Middle frontal gyrus (tissue), 1 donor: ENCODE data around the gene NCKAP5.
A peak's percentile ranks its signal among the peaks of the same experiment; 100 is the strongest.

Experiments used
- DNase-seq: peaks from one replicate; pipeline ENCODE4 v3.0.0-alpha.2; 2015; ENCODE audit warnings: low spot score; ENCODE audit errors: extremely low spot score

Gene NCKAP5

DNA sequence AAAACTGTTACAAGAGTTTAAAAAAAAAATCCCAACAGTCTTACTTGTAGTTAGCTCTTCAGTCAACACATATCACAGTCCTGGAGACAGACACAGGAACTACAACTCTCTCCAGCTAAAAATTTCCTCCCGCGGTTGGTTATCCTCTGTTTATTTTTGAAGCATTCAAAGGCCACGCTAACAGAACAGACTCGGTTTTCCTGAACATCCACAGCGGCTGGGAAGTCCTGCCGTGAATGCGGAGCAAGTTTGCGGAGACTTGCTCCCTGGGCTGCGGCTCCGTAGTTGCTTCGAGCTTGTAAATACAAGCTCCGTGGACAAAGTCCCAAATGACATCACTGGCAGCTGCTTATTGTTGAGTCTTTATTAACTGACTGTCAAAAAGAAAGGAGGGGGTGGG is at the start of gene NCKAP5:
Gene NCKAP5, minus strand, starts transcription at position 292 of the 400 bp plus-strand sequence. CDS start 50,937 bp downstream, outside the sequence.
- no peak for DNase-seq

DNA sequence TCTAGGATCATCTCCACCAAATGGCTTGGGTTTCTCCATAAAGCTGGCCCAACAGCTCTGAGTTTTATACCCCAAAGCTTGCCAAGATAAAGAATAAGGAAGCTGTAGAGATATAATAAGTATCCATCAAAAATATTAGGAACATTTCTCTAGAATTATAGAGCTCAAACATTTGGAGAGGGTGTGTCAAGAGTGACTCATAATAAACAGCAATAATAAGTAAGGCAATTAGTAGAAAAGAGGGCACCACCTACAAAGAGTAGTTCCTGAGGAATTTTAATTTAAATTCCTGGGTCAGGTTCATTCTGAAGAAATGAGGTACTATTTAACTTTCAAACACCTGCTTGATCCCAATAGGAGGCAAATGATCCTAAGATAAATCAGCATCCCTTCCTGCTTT is 41.4 kb upstream of the NCKAP5 start:
- no peak for DNase-seq

DNA sequence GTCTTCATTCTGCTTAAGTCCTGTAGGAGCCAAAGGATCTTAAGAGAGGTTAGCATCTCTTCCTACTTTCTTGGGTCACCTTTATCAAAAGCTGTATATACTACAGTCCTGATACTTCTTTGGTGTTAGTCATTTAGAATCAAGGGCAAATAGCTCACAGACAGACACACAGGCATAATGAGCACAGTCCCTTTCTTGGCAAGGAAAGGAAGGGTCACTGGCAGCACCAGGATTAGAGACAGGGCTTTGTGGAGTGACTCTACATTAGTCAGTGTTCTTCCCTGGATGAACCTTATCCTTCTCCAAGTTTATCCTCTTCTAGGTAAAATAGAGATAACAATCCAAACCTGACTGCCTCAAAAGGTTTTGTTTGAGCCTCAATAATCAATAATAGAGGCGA is 40.0 kb upstream of the NCKAP5 start:
- DNase-seq, result no peak

DNA sequence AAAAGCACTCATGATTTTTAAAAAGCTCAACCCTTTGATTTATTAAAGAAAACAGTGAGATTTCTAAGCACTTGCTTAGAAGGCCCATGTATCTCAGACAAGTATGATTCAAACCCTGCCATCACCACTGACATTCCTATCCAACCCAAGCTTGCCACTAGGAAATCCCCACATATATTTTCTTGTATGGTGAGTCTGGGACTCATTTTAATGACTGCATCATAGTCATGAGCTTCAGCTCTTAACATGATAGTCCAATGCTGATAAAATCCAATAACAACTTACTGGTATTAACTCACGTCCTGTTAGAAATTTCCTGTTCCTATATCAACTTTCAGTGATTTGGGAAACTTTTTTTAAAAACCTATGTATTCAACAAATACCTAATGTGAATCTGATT is 39.4 kb upstream of the NCKAP5 start:
- no peak for DNase-seq

DNA sequence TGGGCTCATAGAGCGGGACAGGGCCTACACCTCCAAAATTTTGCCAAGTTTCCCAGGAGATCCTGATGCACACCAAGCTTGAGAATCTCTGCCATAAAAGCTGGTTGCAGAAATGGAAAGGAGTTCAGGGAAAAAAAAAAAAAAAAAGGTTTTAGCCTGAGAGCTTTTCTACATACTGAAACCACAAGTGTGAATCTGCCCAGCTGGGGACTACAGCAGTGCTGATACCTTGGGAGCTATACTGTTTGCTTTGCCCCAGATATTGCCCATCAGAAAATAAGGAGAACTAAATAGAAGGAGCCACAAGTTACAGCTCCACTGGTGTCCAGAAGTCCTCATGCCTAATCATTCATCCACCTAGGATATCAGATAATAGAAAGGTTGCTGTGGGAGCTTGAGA is 38.4 kb upstream of the NCKAP5 start:
- no peak for DNase-seq

DNA sequence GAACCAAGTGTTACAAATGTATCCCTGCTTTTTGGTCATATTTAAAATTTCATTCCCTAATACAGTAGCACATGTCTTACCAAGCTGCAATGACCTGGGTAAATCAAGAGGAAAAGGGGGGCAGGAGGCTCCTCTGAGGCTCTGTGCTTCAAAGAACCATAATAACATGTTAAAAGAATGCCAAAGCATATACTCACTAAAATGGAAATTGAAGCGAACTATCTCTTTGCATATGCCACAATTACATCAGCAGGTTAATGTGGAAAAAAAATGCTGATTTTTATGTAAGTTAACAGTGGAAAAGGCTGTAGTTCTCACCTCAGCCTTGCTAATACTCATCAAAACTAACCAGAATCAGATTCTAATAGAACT is 37.5 kb upstream of the NCKAP5 start:
- no peak for DNase-seq

DNA sequence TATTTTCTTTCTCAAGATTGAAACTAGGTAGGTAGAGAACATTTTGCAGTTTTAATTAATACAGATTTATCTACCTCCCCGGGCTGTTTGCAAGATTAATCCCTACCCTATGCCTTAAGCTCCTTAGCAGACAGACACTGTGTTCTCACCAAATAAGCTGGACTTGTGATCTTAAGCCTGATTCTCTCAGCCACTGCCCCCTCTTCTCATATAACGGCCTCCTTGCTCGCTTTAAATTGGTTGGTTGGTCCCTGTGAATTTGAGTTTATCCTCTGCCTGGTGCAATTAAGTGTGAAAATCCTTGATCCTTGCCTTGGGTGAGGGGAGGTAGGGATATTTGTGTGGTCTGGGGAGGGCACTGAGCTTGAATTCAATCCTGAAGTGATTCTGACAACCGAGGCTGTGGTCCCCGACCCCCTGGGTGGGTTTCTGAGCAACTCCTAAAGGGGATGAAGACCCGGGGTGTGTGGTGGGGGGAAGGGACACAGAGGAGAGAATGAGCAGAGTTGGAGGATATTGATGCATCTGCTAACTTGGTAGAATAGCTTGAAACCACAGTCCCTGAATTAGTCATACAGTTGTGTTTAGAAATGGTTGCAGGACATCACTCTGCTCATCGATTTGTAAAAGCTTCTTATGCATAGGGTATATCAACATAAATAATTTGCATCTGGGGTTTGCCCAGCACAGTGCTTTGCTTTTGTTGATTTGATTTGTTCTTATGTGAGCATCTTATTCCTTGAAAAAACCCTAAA is 36.9 kb upstream of the NCKAP5 start:
- DNase-seq, result no peak

DNA sequence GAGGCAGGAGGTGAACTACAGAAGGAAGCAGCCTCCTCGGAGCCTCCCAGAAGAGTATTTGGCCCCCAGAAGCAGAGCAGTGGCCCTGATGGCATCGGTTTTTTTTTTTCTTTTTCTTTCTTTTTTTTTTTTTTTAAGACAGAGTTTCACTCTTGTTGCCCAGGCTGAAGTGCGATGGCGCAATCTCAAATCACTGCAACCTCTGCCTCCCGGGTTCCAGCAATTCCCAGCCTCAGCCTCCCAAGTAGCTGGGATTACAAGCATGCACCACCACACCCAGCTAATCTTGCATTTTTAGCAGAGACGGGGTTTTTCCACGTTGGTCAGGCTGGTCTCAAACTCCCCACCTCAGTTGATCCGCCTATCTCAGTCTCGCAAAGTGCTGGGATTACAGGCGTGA is 34.8 kb upstream of the NCKAP5 start:
- DNase-seq, result no peak

DNA sequence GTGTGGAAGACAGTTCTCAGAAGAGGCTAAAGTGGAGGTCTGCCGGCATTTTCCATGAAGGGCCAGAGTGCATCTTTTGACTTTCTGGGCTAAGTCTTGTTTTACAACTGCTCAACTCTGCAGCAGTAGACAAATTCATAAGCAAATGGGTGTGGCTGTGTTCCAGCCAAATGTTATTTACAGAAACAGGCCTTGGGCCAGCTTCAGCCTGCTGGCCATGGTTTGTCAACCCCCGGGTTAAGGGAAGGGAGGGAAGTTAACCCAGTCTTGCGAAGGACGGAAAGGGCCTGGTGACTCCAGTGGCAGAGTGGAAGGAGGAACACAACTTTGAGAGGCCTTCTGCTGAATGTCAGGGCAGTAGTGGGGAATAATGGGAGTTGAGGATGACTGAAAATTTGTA is 34.3 kb upstream of the NCKAP5 start:
- DNase-seq, result no peak

DNA sequence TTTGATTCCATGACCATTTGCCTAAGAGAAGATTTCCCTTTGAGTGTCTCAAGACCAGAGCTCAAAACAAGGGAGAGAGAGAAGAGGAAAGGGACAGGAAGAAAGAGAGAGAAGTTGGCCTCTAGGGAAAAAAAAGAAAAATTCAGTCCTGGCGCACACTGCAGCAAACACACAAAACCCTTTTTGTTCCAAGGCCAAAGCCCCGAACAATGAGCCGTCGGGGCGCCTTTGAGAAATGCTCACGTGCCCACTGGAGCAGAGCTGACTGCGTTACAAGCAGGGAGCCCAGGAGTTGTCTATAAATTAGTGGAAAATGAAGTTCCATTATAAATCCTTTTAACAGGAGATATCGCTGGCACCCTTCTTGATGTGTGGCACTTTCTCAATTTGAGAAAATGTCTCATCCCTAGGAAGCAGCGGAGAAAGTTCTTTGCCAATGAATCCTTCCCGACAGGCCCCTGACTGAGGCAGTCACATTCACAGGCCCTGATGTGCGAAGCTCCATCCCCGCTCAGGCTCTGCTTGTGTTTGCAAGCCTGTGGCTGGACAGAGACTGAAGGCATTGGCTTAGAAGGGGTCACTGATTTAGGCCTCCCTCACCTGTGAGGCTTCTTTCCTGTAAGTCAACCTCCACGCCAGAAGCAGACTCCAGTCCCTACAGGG is 32.1 kb upstream of the NCKAP5 start:
- peak; percentile 61 for DNase-seq

DNA sequence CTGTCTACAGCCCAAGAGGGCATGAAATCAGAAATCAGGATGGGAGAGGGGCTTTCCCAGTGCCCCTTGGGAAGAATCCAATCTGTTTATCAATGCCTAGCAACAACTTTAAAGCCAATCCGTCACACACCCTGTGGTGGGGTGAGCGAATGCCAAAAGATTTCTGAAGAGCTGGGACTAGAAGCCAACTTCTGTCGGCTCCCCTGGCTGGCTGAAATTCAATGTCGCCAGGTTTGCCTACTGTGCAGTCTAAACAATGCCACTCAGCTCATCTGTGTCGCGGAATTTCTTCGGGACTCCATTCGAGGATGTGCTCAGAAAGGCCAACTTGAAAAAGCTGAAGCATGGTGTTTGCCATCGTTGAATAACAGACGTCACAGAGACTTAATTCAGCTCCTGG is 31.5 kb upstream of the NCKAP5 start:
- no peak for DNase-seq

DNA sequence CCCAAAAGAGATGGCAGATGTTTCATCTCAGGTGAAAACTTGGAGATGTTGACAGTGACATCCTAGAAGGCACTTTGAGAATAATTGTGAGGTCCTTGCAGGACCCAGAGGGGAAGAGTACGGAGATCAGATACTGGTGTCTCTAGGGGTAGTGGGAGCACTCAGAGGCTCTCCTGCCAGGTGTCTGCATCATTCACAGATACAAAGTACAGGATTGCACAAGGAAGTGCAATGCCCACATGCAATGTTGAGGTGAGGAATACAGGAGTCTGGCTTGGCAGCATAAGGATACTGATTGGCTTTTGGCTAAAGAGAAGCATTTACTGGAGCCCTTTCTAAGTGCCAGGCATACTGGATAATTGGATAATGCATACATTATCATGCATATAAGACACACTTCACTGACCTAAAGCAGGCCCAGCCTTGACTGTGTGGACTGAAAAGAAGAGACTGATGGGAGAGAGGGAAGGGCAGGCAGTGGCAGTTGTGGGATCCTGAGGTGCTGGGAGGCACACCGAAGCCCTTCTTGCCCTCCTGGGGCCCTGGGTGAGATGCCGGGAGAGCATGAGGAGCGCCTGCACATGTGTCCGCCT is 31.0 kb upstream of the NCKAP5 start:
- no peak for DNase-seq

DNA sequence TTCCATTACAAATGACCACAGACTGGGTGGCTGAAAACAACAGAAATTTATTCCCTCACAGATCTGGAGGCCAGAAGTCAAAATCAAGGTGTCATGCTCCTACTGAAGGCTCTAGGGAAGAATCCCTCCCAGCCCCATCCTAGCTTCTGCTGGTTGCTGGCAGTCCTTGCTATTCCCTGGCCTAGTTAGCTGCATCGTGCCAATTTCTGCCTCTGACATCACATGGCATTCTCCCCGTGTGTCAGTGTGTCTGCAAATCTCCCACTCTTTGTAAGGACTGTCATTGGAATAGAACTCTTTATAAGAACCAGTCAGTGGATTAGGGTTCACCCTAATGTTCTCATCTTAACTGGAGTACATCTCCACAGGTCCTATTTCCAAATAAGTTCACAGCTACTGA is 30.5 kb upstream of the NCKAP5 start:
- no peak for DNase-seq

DNA sequence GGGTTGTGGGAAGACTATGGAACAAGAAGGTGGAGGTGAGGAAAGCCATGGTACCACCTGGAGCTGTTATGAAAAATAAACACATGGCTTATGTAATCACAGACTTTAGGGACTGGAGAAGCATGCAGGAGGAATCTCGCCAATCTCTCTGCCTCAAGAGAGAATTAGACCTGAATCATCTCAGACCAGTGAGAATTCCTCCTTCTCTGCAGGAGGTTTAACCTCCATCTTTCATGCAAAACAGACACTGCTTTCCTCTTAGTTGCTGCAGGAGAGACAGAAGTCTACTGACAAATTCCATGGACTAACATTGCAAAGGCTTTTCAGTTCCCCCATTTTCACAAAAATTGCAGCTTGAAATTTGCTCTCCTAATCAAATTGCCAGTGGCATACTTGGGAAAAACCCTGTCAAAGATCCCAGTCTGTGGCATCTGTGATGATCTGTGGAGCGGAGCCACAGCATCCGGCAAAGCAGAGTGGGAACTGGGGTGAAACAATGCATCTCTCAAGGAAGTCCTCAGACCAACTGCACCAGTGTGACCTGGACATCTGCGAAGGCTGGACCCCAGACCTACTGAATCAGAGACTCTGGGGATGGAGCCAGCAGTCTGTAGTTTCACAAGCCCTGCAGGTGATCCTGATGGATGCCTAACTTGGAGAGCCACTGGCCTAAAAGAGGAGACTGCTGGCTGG is 28.6 kb upstream of the NCKAP5 start:
- no peak for DNase-seq

DNA sequence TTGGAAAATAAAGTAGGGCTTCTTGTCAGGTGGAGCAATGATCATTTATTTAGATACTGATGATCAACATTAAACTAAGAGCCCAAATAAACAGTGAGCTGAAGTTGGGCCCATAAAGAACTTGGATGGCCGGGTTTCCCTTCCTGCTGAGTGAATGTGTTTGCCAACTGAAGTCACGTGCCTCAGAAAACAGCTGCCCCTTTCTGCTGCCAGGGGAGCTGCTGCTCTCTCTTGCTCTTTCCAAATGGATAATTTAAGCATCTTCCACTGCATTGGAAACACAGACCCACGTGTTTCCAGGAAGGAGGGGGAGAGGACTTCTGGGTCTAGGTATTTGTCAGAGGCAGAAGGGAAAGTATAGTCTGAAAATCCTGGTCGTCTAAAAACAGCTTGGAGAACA is 22.9 kb upstream of the NCKAP5 start:
- peak; percentile 64 for DNase-seq

DNA sequence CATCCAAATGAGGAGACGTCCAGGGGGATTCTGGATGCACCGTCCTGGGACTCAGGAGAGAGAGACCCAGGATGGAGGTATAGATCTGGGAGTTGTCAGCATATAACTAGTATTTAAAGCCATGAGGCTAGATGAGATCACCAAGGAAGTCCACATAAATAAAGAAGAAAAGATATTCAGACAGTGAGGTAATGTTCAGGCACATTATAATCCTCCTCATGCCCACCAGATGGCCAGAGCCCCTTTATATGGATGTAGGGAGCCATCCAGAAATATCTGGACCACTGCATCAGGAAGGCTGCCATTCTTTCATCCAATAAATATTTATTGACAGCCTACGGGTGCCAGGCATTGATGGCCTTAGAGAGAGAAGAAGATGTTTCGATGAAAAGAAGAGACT is 21.2 kb upstream of the NCKAP5 start:
- no peak for DNase-seq

DNA sequence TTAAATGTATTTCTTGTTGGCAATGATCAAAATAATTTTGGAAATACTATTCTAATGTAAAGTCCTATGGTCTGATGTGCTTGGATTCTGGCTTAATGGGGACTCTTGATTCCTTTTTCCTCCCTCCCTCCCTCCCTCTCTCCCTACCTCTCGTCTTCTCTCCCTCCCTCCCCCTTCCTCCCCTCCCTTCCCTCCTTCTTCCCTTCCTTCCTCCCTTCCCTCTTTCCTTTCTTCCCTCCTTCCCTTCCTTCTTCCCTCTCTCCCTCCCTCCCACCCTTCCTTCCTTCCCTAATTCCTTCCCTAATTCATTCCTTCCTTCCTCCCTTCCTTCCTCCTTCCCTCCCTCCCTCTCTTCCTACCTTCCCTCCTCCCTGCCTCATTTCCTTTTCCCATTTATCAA is 19.9 kb upstream of the NCKAP5 start:
- no peak for DNase-seq

DNA sequence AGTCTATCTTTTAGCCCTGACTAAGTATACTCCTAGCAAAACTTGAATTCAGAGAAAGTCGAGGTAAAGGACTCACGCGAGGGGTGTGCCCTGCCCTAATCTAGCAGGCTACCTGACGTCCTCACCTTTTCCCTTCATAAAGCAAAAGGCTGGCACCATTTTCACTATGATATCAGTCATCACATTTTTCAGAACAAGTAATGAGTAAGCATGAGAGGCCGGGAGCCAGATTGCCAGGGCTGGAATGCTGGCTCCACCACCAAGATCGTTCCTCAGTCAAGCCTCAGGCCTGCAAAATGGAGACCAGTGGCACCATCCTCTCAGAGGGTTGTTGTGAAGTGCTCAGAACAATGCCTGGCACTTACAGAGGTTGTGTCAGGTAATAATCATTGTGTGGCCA is 18.7 kb upstream of the NCKAP5 start:
- no peak for DNase-seq

DNA sequence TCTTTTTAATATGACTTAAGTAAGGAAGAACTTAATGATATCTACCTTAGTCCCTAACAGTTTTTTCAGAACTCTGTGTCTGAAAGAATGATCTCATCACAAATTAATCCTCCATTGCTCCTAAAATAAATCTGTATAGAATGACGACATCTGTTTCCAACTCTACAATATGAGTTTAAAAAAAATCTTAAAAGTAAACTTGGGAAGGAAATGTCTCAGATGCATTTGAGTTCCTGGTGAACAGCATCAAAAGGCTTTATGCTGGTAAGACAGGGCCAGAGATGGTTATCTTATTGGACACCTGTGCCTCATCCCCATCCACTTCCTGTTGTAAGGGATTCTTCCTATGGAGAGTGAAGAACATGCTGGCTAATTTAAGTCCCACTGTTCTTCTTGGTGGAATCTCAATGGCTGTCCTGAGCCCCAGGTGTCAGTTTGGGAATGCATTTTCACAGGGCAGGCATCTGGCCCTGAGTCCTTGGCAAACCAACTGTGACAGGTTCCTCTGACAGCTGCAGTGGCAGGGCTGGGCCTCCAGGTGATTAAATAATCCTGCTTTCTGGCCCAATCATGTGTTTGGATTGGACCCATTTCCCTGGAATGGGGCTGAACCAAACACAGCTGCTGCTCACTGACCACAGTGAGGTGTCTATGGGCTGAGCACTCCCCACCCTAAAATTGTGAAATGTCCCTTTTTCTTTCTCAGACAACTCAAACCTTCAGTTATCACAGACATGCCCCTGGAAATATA is 12.9 kb upstream of the NCKAP5 start:
- DNase-seq, result no peak

DNA sequence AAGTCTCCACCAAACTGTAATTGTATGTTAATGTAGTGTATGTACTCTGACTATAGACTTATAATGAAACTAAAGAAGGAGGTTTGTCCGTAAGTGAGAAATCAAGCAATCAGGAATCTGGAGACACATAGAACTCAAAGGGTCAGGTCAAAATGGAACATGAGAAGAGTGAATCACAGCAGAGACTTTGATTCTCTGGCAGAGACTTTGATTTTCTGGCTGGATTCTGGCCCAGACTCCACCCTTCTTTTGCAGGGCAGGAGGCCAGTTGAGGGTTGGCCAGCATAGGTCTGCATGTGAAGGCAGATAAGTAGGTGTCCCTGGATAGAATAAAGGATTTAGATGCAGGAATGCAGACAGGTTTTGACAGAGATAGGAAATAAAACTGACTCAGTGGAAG is 11.0 kb upstream of the NCKAP5 start:
- no peak for DNase-seq

DNA sequence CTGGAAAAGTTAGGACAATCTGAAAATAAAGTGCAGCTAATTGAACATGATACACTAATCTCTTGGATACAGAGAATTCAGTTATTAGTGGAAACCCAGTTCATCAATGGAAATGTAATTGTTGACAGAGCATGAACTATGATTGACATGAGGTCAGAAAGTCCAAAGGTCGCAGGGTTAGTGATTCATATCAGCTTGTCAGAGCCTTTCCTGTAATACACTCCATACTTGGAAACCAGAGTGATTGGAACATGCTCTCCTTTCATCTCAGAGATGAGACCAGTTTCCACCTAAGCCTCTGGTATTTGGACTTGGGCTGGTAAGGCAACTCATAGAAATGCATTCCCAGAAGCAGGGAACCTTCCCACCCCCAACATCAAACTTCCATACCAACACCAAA is 8.5 kb upstream of the NCKAP5 start:
- DNase-seq, result no peak

DNA sequence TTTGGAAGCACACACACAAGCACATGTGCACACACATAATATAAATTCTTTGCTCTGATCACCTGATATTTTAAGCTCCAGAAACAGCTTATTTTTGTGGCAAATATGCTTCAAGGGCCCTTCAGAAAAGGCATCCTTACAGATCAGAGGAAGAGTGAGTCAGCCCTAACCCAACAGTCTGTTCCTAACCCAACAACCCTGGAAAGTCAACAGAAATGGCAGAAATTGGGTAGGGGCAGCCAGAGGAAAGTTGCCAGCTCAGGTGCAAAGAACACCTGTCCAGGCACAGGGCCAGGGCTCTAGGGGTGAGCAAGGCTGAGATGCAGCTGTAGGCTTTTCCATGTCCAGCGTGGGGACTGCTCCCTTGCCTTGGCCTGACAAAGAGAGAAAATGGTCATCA is 6.4 kb upstream of the NCKAP5 start:
- no peak for DNase-seq
